ENCODE data around the gene EEF2K. TPM values are rescaled to one million over a fixed set of nuclear protein-coding genes. Genes with fewer than 3 reads are reported as not detected.

Gene EEF2K
- total RNA-seq, 1 experiment from 2014 or later: 17.5 TPM

DNA sequence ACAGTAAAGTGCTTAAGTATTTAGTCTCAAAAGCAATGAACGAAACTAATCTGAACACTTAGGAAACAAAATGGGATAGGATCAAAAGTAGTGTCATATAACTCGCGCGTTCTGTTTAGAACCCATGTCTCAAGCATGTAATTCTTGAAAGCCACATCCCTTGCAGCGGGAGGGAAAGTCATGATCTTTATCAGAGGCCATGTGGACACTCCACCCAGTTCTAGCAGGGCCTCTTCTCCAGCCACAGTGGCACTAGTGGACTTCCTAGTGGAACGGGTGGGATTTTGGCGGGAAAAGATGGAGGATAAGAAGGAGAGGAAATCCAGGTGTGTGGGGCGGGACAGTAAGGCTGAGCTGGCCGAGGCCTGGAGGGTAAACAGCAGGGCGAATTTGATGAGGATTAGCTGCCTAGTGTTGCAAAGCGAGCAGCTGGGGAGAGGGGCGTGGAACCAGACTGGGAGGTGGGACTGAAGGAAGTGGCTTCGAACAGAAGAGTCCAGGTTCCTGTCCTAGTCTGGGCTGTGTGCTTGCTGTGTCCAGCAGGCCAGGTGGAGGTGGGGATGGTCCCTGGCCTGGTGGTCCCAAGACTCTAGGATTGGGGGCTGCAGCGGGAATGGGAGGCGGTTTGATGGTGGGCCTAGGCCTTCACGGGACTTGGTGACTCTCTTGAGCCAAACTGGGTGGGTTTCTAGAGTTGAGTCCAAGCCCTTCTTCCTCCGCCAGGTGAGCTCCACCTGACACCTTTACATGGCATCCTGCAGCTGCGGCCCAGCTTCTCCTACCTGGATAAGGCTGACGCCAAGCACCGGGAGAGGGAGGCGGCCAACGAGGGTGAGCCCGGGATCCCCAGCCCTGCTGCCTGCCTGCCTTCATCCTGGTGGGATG, 107.1 kb downstream of the EEF2K start:
- TF ChIP-seq, protein P1, sequence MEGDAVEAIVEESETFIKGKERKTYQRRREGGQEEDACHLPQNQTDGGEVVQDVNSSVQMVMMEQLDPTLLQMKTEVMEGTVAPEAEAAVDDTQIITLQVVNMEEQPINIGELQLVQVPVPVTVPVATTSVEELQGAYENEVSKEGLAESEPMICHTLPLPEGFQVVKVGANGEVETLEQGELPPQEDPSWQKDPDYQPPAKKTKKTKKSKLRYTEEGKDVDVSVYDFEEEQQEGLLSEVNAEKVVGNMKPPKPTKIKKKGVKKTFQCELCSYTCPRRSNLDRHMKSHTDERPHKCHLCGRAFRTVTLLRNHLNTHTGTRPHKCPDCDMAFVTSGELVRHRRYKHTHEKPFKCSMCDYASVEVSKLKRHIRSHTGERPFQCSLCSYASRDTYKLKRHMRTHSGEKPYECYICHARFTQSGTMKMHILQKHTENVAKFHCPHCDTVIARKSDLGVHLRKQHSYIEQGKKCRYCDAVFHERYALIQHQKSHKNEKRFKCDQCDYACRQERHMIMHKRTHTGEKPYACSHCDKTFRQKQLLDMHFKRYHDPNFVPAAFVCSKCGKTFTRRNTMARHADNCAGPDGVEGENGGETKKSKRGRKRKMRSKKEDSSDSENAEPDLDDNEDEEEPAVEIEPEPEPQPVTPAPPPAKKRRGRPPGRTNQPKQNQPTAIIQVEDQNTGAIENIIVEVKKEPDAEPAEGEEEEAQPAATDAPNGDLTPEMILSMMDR (IDR thresholded peaks at IDR 0.05; ENCODE audit: insufficient read depth in 1 of 2, low read depth in 1 of 2, low read length in 1 of 2, severe bottlenecking in 1 of 2, unreplicated experiment in 1 of 2): no peak
- ChIA-PET POLR2A (no interaction called here), CTCF (interaction anchor here (0.6 to 0.7 kb wide), 2 partner anchors 40 to 1080 kb away, joined by 3 to 4 read pairs; partner anchors contain the start of gene ANKS4B)
- no peaks in the 10 kb centered on the region for H3K4me1 Mint-ChIP-seq (ENCODE audit: low read depth, unreplicated experiment)
- Histone ChIP-seq H3K4me3 (ENCODE audit: low read depth, low read length) (no peak overlapping the region), H3K9me3 (no peaks in the 10 kb centered on the region), H3K4me1 (no peaks in the 10 kb centered on the region), H3K36me3 (ENCODE audit: control insufficient read depth, insufficient read depth, low read length) (peaks cover 3% of the 10 kb centered on the region), H3K27me3 (replicated peaks; ENCODE audit: control insufficient read depth, insufficient read depth, low read length) (no peaks in the 10 kb centered on the region)
- no peaks in the 10 kb centered on the region for H3K9me3 Mint-ChIP-seq (ENCODE audit: unreplicated experiment)
- no peak for DNase-seq
- H3K4me3 Mint-ChIP-seq (ENCODE audit: unreplicated experiment): no peak overlapping the region
- H3K36me3 Mint-ChIP-seq (ENCODE audit: insufficient read depth, unreplicated experiment): peaks cover 67% of the 10 kb centered on the region
- BruUV-seq (replicated peaks): no TSS peak
- peak overlapping the region; percentile 42 for H3K27ac Mint-ChIP-seq (ENCODE audit: unreplicated experiment)
- intact Hi-C loops (cut with micrococcal nuclease; ENCODE audit: unreplicated experiment): no loop called here
- H3K27me3 Mint-ChIP-seq (ENCODE audit: insufficient read depth, unreplicated experiment): no peaks in the 10 kb centered on the region

DNA sequence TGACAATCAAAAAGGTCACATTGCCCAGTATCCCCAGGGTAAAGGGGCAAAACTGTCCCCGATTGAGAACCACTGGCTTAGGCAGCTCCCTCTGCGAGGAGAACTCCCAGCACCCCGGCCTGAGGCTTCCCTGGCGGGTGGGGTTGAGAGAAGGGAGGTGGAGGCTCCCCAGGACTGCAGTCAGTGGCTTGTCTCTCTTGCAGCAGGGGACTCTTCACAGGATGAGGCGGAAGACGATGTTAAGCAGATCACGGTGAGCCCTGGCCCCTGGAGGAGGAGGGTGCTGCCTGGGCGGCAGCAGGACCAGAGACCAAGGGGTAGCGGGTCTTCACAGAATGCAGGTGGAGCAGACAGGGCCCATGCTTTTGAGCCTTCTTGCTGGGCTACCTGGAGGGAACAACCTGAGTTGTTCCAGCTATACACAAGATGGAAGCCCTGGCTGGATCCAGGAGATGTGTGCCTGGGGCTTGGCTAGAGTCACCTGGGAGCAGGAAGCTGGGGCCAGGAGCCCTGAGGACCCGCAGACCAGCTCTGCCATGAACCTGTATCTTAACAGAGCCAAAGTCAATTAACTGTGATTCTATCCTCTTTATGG, 107.9 kb downstream of the EEF2K start:
- Histone ChIP-seq H3K36me3 (ENCODE audit: control insufficient read depth, insufficient read depth, low read length) (peaks cover 3% of the 10 kb centered on the region), H3K4me3 (ENCODE audit: low read depth, low read length) (no peak overlapping the region), H3K27me3 (replicated peaks; ENCODE audit: control insufficient read depth, insufficient read depth, low read length) (no peaks in the 10 kb centered on the region), H3K9me3 (no peaks in the 10 kb centered on the region), H3K4me1 (no peaks in the 10 kb centered on the region)
- H3K4me1 Mint-ChIP-seq (ENCODE audit: low read depth, unreplicated experiment): no peaks in the 10 kb centered on the region
- ChIA-PET CTCF (no interaction called here), POLR2A (no interaction called here)
- no peaks in the 10 kb centered on the region for H3K9me3 Mint-ChIP-seq (ENCODE audit: unreplicated experiment)
- no peak for DNase-seq
- no peak overlapping the region for H3K4me3 Mint-ChIP-seq (ENCODE audit: unreplicated experiment)
- intact Hi-C loops (cut with micrococcal nuclease; ENCODE audit: unreplicated experiment): no loop called here
- H3K27me3 Mint-ChIP-seq (ENCODE audit: insufficient read depth, unreplicated experiment): no peaks in the 10 kb centered on the region
- BruUV-seq (replicated peaks): no TSS peak
- H3K27ac Mint-ChIP-seq (ENCODE audit: unreplicated experiment): no peak overlapping the region
- peaks cover 69% of the 10 kb centered on the region for H3K36me3 Mint-ChIP-seq (ENCODE audit: insufficient read depth, unreplicated experiment)
- TF ChIP-seq, protein P1 (IDR thresholded peaks at IDR 0.05; ENCODE audit: insufficient read depth in 1 of 2, low read depth in 1 of 2, low read length in 1 of 2, severe bottlenecking in 1 of 2, unreplicated experiment in 1 of 2): no peak

DNA sequence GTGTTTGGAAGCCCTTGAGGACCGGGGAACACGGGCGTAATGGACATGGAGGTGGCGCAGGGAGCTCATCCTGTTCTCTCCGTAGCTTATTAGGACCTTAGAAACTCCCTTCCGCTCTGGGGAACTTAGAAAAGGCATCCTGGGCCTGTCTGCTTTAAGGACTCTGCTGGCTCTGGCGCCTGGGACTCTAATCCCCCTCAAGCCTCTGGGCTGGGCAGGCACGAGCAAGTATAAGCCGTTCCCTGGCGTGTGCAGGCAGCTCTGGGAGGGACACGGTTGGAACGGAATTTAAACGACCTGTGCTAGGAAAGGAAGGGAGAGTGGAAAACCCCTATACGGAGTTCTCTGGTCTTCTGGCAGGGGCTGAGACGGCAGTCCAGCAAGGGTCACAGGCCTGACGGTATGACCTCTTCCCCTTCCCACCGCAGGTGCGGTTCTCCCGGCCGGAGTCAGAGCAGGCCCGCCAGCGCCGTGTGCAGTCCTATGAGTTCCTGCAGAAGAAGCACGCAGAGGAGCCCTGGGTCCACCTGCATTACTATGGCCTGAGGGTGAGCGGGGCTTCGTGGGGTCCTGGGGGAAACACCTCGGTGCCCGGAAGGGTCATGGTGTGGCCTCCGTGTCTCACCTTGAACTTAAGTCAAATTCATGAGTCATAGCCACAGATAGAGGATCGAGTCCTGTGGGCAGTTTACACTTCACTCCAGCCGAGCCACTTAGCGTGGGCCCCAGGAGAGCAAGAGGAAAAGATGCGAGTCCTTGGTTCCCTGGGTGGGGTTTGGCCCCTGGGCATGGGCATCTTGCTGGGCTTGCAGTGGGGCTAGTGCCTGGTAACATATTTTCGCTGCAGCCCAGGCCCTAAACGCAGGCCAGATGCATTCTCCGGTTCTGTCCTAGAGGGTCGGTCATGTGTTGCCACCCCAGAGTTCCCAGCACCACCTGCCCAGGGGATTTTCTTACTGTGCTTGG, 108.9 kb downstream of the EEF2K start:
- no peak overlapping the region for H3K27ac Mint-ChIP-seq (ENCODE audit: unreplicated experiment)
- Histone ChIP-seq H3K4me1 (no peaks in the 10 kb centered on the region), H3K36me3 (ENCODE audit: control insufficient read depth, insufficient read depth, low read length) (peaks cover 3% of the 10 kb centered on the region), H3K4me3 (ENCODE audit: low read depth, low read length) (no peak overlapping the region), H3K9me3 (no peaks in the 10 kb centered on the region), H3K27me3 (replicated peaks; ENCODE audit: control insufficient read depth, insufficient read depth, low read length) (no peaks in the 10 kb centered on the region)
- CTCF ChIA-PET: no interaction called here
- no peaks in the 10 kb centered on the region for H3K9me3 Mint-ChIP-seq (ENCODE audit: unreplicated experiment)
- no peak overlapping the region for H3K4me3 Mint-ChIP-seq (ENCODE audit: unreplicated experiment)
- BruUV-seq (replicated peaks): no TSS peak
- H3K36me3 Mint-ChIP-seq (ENCODE audit: insufficient read depth, unreplicated experiment): peaks cover 72% of the 10 kb centered on the region
- DNase-seq: no peak
- POLR2A ChIA-PET: no interaction called here
- no peaks in the 10 kb centered on the region for H3K4me1 Mint-ChIP-seq (ENCODE audit: low read depth, unreplicated experiment)
- intact Hi-C loops (cut with micrococcal nuclease; ENCODE audit: unreplicated experiment): no loop called here
- no peaks in the 10 kb centered on the region for H3K27me3 Mint-ChIP-seq (ENCODE audit: insufficient read depth, unreplicated experiment)
- TF ChIP-seq, protein P1 (IDR thresholded peaks at IDR 0.05; ENCODE audit: insufficient read depth in 1 of 2, low read depth in 1 of 2, low read length in 1 of 2, severe bottlenecking in 1 of 2, unreplicated experiment in 1 of 2): no peak

All from Caco-2 (cell line).